Hepatocyte (in vitro differentiated cells): Measurements from ENCODE around the gene SOSTDC1.

Experiments
- EZH2 ChIP-seq: fragments of 200-600 bp; sonication (generic); IDR thresholded peaks from 2 replicates; pipeline ENCODE4 v1.6.1; 2016; ENCODE audit warnings: antibody characterized with exemption, mild to moderate bottlenecking, borderline replicate concordance
- TF ChIP-seq, protein P1 (sequence below): fragments of 200-600 bp; sonication (generic); IDR thresholded peaks from 2 replicates; pipeline ENCODE4 v1.5.1; 2016; ENCODE audit warnings: antibody characterized with exemption, mild to moderate bottlenecking; ENCODE audit not compliant: poor library complexity

DNA sequence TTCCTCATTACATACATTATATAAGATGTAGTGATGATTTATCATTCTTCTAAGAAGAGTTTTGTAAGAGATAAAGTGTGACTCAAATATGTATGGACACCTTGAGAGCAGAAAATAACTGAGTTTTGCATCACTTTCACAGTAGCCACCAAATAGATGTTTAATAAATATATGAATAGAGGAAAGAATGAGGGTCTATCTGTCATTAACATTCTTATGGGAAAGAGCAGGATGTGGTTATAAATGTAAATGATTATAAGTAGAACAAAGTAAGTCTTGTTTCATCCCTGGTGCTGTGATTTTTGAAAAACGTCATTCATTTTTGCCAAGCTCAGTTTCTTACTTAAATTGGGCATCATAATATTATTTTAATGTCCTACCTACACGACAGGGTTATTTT is 29.2 kb downstream of the SOSTDC1 start:
- TF ChIP-seq, protein P1, sequence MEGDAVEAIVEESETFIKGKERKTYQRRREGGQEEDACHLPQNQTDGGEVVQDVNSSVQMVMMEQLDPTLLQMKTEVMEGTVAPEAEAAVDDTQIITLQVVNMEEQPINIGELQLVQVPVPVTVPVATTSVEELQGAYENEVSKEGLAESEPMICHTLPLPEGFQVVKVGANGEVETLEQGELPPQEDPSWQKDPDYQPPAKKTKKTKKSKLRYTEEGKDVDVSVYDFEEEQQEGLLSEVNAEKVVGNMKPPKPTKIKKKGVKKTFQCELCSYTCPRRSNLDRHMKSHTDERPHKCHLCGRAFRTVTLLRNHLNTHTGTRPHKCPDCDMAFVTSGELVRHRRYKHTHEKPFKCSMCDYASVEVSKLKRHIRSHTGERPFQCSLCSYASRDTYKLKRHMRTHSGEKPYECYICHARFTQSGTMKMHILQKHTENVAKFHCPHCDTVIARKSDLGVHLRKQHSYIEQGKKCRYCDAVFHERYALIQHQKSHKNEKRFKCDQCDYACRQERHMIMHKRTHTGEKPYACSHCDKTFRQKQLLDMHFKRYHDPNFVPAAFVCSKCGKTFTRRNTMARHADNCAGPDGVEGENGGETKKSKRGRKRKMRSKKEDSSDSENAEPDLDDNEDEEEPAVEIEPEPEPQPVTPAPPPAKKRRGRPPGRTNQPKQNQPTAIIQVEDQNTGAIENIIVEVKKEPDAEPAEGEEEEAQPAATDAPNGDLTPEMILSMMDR = no peak
- no peak for TF ChIP-seq EZH2
